ENCODE measurements around the gene CEMP1.

Gene CEMP1

GRCh38 chr16:2517954-2518605, 13.1 kb downstream of the CEMP1 start:
- no peaks in the 10 kb centered on the region for H3K9me3 ChIP-seq
- TF ChIP-seq Cebpa-rat (IDR thresholded peaks at IDR 0.05): no peak
- H3K9ac ChIP-seq: peak overlapping the region; percentile 60; the same call in 1 of the 2 replicates
- H3K4me1 ChIP-seq: peaks cover 52% of the 10 kb centered on the region
- peaks cover 40% of the 10 kb centered on the region for H3K36me3 ChIP-seq
- H3K27ac ChIP-seq: no peak overlapping the region
- no peak overlapping the region for H3K4me3 ChIP-seq
- H3K27me3 ChIP-seq: no peaks in the 10 kb centered on the region
- peaks cover 65% of the 10 kb centered on the region for H4K20me1 ChIP-seq
- 0 out of 2 replicates have a peak overlapping the region, but pooled peaks have one; percentile 3 for H3K4me2 ChIP-seq

GRCh38 chr16:2516391-2517240, 14.6 kb downstream of the CEMP1 start:
- Histone ChIP-seq H3K27me3 (no peaks in the 10 kb centered on the region), H3K4me3 (no peak overlapping the region), H3K4me2 (peak overlapping the region; percentile 100), H3K36me3 (peaks cover 27% of the 10 kb centered on the region), H3K4me1 (peaks cover 64% of the 10 kb centered on the region), H3K27ac (0 out of 2 replicates have a peak overlapping the region, but pooled peaks have one; percentile 24), H3K9ac (peak overlapping the region; percentile 98; the same call in 1 of the 2 replicates), H3K9me3 (no peaks in the 10 kb centered on the region), H4K20me1 (peaks cover 63% of the 10 kb centered on the region)
- no peak for TF ChIP-seq Cebpa-rat (IDR thresholded peaks at IDR 0.05)

GRCh38 chr16:2515180-2515851, 15.9 kb downstream of the CEMP1 start:
- Histone ChIP-seq H4K20me1 (peaks cover 55% of the 10 kb centered on the region), H3K4me2 (peak overlapping the region; percentile 100), H3K27ac (peak overlapping the region; percentile 99), H3K4me1 (peaks cover 68% of the 10 kb centered on the region), H3K36me3 (peaks cover 27% of the 10 kb centered on the region), H3K4me3 (peak overlapping the region; percentile 92), H3K9ac (peak overlapping the region; percentile 98), H3K27me3 (no peaks in the 10 kb centered on the region), H3K9me3 (no peaks in the 10 kb centered on the region)
- TF ChIP-seq Cebpa-rat (IDR thresholded peaks at IDR 0.05): no peak

- peak overlapping the region; percentile 99 for H3K27ac ChIP-seq
- H3K9ac ChIP-seq: peak overlapping the region; percentile 98
- H3K36me3 ChIP-seq: peaks cover 26% of the 10 kb centered on the region
- H3K9me3 ChIP-seq: no peaks in the 10 kb centered on the region
- H3K4me3 ChIP-seq: peak overlapping the region; percentile 92
- TF ChIP-seq Cebpa-rat (IDR thresholded peaks at IDR 0.05): no peak
- peaks cover 75% of the 10 kb centered on the region for H3K4me1 ChIP-seq
- H3K4me2 ChIP-seq: peak overlapping the region; percentile 100
- H3K27me3 ChIP-seq: no peaks in the 10 kb centered on the region
- H4K20me1 ChIP-seq: peaks cover 52% of the 10 kb centered on the region
These were observed 16.7 kb downstream of the CEMP1 start for GRCh38 chr16:2514333-2515179.

GRCh38 chr16:2513405-2514332, 17.5 kb downstream of the CEMP1 start, which contains the start of gene ATP6V0C:
ATP6V0C (plus strand) TSS chr16:2513952; CDS start chr16:2514104, 152 bp downstream.
- H3K4me2 ChIP-seq: peak within 1 kb of the TSS; percentile 100
- no peaks in the 10 kb centered on the region for H3K27me3 ChIP-seq
- peak within 1 kb of the TSS; percentile 92 for H3K4me3 ChIP-seq
- H4K20me1 ChIP-seq: peaks cover 43% of the 10 kb centered on the region
- no peaks in the 10 kb centered on the region for H3K9me3 ChIP-seq
- peaks cover 17% of the 10 kb centered on the region for H3K36me3 ChIP-seq
- H3K27ac ChIP-seq: peak within 1 kb of the TSS; percentile 99
- peaks cover 73% of the 10 kb centered on the region for H3K4me1 ChIP-seq
- no peak for TF ChIP-seq Cebpa-rat (IDR thresholded peaks at IDR 0.05)
- peak within 1 kb of the TSS; percentile 98 for H3K9ac ChIP-seq

GRCh38 chr16:2512735-2513404, 18.3 kb downstream of the CEMP1 start:
- Histone ChIP-seq H3K36me3 (peaks cover 12% of the 10 kb centered on the region), H3K4me2 (peak overlapping the region; percentile 100), H3K27ac (peak overlapping the region; percentile 99), H3K4me3 (peak overlapping the region; percentile 92), H3K27me3 (no peaks in the 10 kb centered on the region), H3K9me3 (no peaks in the 10 kb centered on the region), H3K9ac (peak overlapping the region; percentile 98), H4K20me1 (peaks cover 35% of the 10 kb centered on the region), H3K4me1 (peaks cover 77% of the 10 kb centered on the region)
- no peak for TF ChIP-seq Cebpa-rat (IDR thresholded peaks at IDR 0.05)

- H3K4me2 ChIP-seq: peak overlapping the region; percentile 100
- peaks cover 81% of the 10 kb centered on the region for H3K4me1 ChIP-seq
- H3K9me3 ChIP-seq: no peaks in the 10 kb centered on the region
- peaks cover 18% of the 10 kb centered on the region for H3K36me3 ChIP-seq
- peaks cover 35% of the 10 kb centered on the region for H4K20me1 ChIP-seq
- H3K27me3 ChIP-seq: no peaks in the 10 kb centered on the region
- peak overlapping the region; percentile 99 for H3K27ac ChIP-seq
- H3K9ac ChIP-seq: peak overlapping the region; percentile 98; the same call in 1 of the 2 replicates
- H3K4me3 ChIP-seq: no peak overlapping the region
- no peak for TF ChIP-seq Cebpa-rat (IDR thresholded peaks at IDR 0.05)
These were observed 19.0 kb downstream of the CEMP1 start for GRCh38 chr16:2511996-2512734.
